Effector CD8-positive, alpha-beta T cell (primary cell): Measurements from ENCODE around the gene SNHG17.

Source experiments
- DNase-seq: peaks from one replicate; lab custom pipeline; 2025; lab: John Stamatoyannopoulos, UW

Gene SNHG17

DNA sequence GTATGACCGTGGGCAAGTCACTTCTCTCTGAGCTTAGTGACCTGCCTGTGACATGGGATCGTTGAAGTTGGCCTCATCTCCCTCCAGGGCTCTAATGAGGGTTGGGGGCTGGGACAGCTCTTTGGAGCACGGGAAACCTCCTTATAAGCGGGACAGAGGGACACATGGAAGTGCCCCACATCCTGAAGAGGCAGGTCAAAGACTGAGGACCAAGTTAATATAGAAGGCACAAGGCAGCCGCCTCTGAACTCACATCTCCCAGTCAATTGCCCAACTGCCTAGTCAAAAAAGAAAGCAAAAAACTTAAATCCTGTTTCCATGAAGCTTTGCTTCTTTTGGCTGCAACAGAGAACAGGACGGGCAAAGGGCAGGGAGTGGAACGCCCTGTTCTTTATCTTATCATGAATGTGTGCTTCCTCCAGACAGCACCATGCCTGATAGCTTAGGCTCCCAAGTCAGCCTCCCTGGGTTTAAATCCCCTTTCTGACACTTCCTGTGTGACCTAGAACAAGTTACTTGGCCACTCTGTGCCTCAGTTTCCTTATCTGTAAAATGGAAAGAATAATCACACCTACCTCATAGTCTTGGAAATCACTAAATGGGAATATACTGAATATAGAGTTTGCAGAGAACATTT lies 61.8 kb downstream of the SNHG17 start:
- no peak for DNase-seq

DNA sequence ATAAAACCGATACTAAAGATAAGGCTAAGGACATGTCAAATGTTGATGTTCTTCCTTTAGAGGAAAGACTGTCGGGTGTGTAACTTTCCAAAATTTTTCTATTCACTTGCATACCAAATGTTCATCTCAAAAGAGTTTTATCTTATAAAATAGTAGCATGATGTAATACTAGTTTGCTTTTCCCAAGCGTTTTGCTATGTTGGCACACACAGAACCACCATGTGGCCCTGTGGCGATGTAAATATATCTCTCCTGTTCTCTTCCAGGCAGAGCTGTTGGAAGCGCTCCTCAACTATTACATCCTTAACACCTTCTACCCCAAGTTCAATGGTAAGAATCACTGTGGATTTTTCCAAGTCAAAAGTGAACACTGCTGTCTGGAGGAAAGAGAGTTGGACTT lies 62.3 kb downstream of the SNHG17 start:
- DNase-seq = no peak
